Measurements from ENCODE around the gene DDHD1.

The DDHD1 gene

GRCh38 chr14:52987042-52987441 lies 166.1 kb downstream of the DDHD1 start:
- DNase-seq: no peak
